Adipocyte (in vitro differentiated cells): Measurements from ENCODE around the gene SLC25A46.

ENCODE experiments used
- DNase-seq: peaks from one replicate; pipeline ENCODE4 v3.0.0-alpha.2; 2015; ENCODE audit warnings: low read depth
- H3K27me3 ChIP-seq: replicated peaks from 2 replicates; pipeline ENCODE4 v1.7.0; 2013; ENCODE audit warnings: mild to moderate bottlenecking, low read length, moderate library complexity; ENCODE audit not compliant: control insufficient read depth, insufficient read depth
- H3K36me3 ChIP-seq: 2 replicates; pipeline ENCODE4 v1.7.0; 2013; ENCODE audit warnings: low read length, mild to moderate bottlenecking, moderate library complexity; ENCODE audit not compliant: control insufficient read depth, insufficient read depth, severe bottlenecking
- H3K4me1 ChIP-seq: 2 replicates; pipeline ENCODE4 v1.7.0; 2013; ENCODE audit warnings: mild to moderate bottlenecking, low read length, moderate library complexity; ENCODE audit not compliant: control insufficient read depth, insufficient read depth
- H3K4me3 ChIP-seq: 2 replicates; pipeline ENCODE4 v1.7.0; 2013; ENCODE audit warnings: mild to moderate bottlenecking, low read length, moderate library complexity
- H3K9ac ChIP-seq: 2 replicates; pipeline ENCODE4 v1.7.0; 2013; ENCODE audit warnings: mild to moderate bottlenecking, low read length, moderate library complexity
- H3K9me3 ChIP-seq: 2 replicates; pipeline ENCODE4 v1.7.0; 2013; ENCODE audit warnings: mild to moderate bottlenecking, low read length, moderate library complexity; ENCODE audit not compliant: control insufficient read depth

Gene SLC25A46

GRCh38 chr5:110803467-110804326 lies 64.9 kb downstream of the SLC25A46 start:
- no peaks in the 10 kb centered on the region for H3K27me3 ChIP-seq
- no peak overlapping the region for H3K9ac ChIP-seq
- H3K4me3 ChIP-seq: no peak overlapping the region
- H3K4me1 ChIP-seq: no peaks in the 10 kb centered on the region
- DNase-seq: no peak
- H3K9me3 ChIP-seq: peaks cover 8% of the 10 kb centered on the region
- H3K36me3 ChIP-seq: no peaks in the 10 kb centered on the region

- Histone ChIP-seq H3K27me3 (no peaks in the 10 kb centered on the region), H3K4me3 (no peak overlapping the region), H3K9me3 (peaks cover 13% of the 10 kb centered on the region), H3K9ac (no peak overlapping the region), H3K36me3 (no peaks in the 10 kb centered on the region), H3K4me1 (no peaks in the 10 kb centered on the region)
- no peak for DNase-seq
These were observed 68.4 kb downstream of the SLC25A46 start for GRCh38 chr5:110807169-110807568.

GRCh38 chr5:110809006-110809405 lies 70.2 kb downstream of the SLC25A46 start:
- Histone ChIP-seq H3K4me3 (no peak overlapping the region), H3K4me1 (no peaks in the 10 kb centered on the region), H3K36me3 (no peaks in the 10 kb centered on the region), H3K9me3 (peaks cover 15% of the 10 kb centered on the region), H3K27me3 (no peaks in the 10 kb centered on the region), H3K9ac (no peak overlapping the region)
- DNase-seq: no peak
